Fibroblast of the aortic adventitia (primary cell): ENCODE data around the gene THTPA. TPM values are rescaled to one million over a fixed set of nuclear protein-coding genes. Genes with fewer than 3 reads are reported as not detected.
"Not testable (repeated sequence)": the region's sequence is repeated elsewhere in the genome, so short reads cannot be mapped to it uniquely, and the experiment has no call there.

Experiments used
- DNase-seq: peaks from one replicate; pipeline ENCODE4 v3.0.0-alpha.2; 2010; ENCODE audit warnings: low read depth
- H3K4me3 ChIP-seq: 2 replicates; pipeline ENCODE4 v1.5.1; 2011; ENCODE audit warnings: low read depth, mild to moderate bottlenecking, control low read depth, low read length, moderate library complexity
- total RNA-seq: library from RNA; depleted of rRNA; stranded (reverse); fragments of >200 nt; gene quantifications from 2 replicates; pipeline ENCODE4 v1.2.3, GENCODE V29; 2012; ENCODE audit warnings: low replicate concordance
- TF ChIP-seq, protein P1 (sequence below): IDR thresholded peaks from 2 replicates; pipeline ENCODE4 v1.5.1; 2011; ENCODE audit warnings: mild to moderate bottlenecking, low read length, control low read depth, inconsistent platforms; ENCODE audit not compliant: insufficient read depth

The THTPA gene
- total RNA-seq, 1 donor, result 22.3 TPM

DNA sequence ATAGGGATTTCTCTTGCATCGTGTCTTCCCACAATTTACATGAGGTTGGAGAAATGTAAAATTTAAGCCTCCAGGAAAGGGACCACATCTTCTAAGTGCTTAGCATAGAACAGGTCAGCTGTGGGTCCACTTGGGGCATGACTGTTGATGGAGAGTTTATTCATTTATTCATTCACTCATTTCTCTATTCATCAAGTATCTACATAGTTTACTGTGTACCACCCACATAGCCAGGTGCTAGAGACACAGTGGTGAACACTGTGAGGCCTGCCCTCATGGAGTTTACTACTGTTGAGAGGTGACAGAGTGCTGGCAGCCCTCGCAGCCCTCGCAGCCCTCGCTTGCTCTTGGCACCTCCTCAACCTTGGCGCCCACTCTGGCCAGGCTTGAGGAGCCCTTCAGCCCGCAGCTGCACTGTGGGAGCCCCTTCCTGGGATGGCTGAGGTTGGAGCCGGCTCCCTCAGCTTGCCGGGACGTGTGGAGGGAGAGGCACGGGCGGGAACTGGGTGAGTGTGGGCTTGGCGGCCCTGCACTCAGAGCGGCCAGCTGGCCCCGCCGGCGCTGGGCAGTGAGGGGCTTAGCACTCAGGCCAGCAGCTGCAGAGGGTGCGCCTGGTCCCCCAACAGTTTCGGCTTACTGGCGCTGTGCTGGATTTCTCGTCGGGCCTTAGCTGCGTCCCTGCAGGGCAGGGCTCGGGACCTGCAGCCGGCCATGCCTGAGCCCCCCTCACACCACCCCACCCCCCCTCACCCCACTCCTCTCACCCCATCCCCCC is 24.3 kb downstream of the THTPA start:
- no peak for DNase-seq
- TF ChIP-seq, protein P1, sequence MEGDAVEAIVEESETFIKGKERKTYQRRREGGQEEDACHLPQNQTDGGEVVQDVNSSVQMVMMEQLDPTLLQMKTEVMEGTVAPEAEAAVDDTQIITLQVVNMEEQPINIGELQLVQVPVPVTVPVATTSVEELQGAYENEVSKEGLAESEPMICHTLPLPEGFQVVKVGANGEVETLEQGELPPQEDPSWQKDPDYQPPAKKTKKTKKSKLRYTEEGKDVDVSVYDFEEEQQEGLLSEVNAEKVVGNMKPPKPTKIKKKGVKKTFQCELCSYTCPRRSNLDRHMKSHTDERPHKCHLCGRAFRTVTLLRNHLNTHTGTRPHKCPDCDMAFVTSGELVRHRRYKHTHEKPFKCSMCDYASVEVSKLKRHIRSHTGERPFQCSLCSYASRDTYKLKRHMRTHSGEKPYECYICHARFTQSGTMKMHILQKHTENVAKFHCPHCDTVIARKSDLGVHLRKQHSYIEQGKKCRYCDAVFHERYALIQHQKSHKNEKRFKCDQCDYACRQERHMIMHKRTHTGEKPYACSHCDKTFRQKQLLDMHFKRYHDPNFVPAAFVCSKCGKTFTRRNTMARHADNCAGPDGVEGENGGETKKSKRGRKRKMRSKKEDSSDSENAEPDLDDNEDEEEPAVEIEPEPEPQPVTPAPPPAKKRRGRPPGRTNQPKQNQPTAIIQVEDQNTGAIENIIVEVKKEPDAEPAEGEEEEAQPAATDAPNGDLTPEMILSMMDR, result no peak
- no peak overlapping the region for H3K4me3 ChIP-seq

DNA sequence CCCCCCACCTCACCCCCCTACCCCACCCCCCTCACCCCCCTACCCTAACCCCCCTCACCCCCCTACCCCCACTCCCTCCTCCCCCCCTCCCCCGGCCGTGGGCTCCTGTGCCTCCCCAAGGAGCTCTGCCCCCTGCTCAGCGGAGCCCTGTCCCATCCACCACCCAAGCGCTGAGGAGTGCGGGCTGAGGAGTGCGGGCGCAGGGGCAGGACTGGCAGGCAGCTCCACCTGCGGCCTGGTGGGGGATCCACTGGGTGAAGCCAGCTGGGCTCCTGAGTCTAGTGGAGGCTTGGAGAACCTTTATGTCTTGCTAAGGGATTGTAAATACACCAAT is 24.8 kb downstream of the THTPA start:
- TF ChIP-seq, protein P1, result no peak
- DNase-seq, result no peak
- no peak overlapping the region for H3K4me3 ChIP-seq

DNA sequence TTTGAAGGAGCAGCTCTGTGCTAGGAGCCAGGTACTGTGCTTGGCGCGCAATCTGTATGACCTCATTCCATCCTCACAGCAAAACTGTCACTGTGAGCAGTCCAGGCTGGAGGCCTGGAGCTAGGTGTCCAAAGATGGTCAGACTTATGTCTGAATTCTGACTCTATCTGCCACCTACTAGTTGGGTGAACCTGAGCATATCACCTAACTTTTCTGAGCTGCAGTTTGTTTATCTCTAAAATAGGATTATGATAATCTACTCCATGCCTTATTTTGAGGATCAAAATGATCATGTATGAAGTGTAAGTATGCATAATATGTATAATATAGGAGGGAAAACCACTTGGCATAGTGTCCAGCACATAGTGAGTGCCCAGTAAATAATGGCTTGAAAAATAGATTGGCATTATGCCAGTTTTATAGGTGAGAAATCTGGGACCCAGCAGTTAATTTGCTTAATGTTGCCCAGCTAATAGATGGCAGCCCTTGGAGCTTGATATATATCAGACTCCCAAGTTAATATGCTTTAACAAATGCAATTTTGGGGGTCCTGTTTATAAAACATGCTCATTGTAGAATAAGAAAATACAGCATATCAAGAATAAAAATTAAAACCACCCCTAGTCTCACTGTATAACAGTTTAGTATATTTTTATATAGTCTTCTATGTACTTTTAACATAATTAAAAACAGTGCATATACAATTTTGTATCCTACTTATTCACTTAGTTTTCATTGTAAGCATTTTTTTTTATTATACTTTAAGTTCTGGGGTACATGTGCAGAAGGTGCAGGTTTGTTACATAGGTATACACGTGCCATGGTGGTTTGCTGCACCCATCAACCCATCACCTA is 27.1 kb downstream of the THTPA start:
- TF ChIP-seq, protein P1, result no peak
- no peak for DNase-seq
- no peak overlapping the region for H3K4me3 ChIP-seq

DNA sequence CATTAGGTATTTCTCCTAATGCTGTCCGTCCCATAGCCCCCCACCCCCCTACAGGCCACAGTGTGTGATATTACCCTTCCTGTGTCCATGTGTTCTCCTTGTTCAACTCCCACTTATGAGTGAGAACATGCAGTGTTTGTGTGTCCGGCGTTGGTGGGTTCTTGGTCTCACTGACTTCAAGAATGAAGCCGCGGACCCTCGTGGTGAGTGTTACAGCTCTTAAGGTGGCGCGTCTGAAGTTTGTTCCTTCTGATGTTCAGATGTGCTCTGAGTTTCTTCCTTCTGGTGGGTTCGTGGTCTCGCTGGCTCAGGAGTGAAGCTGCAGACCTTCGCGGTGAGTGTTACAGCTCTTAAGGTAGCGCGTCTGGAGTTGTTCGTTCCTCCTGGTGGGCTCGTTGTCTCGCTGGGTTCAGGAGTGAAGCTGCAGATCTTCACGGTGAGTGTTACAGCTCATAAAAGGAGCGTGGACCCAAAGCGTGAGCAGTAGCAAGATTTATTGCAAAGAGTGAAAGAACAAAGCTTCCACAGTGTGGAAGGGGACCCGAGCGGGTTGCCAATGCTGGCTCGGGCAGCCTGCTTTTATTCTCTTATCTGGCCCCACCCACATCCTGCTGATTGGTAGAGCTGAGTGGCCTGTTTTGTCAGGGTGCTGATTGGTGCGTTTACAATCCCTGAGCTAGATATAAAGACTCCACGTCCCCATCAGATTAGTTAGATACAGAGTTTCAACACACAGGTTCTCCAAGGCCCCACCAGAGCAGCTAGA is 27.9 kb downstream of the THTPA start:
- DNase-seq, H3K4me3 ChIP-seq: not testable (repeated sequence)

DNA sequence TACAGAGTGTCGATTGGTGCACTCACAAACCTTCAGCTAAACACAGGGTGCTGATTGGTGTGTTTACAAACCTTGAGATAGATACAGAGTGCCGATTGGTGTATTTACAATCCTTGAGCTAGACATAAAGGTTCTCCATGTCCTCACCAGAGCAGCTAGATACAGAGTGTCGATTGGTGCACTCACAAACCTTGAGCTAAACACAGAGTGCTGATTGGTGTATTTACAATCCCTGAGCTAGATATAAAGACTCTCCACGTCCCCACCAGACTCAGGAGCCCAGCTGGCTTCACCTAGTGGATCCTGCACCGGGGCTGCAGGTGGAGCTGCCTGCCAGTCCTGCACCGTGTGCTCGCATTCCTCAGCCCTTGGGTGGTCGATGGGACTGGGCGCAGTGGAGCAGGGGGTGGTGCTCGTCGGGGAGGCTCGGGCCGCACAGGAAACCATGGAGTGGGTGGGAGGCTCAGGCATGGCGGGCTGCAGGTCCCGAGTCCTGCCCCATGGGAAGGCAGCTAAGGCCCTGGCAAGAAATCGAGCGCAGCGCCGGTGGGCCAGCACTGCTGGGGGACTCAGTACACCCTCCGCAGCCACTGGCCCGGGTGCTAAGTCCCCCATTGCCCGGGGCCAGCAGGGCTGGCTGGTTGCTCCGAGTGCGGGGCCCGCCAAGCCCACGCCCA is 28.6 kb downstream of the THTPA start:
- not testable (repeated sequence) for DNase-seq, H3K4me3 ChIP-seq

DNA sequence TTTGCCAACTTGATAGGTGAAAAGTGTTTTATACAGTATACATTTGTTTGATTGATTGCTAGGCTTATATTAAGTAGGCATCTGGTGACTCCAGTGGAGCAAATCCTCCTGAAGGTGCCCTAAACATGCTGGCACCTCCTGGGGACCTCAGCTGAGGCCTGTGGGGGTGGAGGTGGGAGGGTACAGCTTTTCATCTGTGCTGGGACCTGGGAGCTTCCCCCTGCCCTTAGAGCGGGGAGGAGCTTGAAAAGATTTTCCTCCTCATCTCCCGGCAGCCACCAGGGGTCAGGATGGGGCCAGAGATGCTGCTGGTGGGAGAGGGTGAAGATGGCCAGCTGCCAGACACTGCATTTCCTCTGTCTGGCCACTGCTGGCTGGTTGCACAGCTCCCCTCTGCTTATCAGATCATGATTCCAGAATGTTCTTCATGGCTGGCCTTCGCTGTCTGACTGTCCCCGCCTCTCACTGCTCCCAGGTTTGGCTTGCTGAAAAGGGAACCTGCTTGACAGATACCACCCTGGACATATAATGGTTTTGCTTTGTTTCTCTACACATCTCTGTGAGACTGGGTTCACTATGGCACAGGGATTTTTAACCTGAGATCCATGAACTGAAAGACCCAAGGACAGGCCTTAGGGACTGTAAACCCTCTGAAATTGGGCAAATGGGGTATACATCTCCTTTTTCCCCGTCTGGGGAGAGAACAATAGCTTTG is 33.0 kb downstream of the THTPA start:
- TF ChIP-seq, protein P1, result peak; percentile 66
- no peak overlapping the region for H3K4me3 ChIP-seq
- DNase-seq, result peak; percentile 80

DNA sequence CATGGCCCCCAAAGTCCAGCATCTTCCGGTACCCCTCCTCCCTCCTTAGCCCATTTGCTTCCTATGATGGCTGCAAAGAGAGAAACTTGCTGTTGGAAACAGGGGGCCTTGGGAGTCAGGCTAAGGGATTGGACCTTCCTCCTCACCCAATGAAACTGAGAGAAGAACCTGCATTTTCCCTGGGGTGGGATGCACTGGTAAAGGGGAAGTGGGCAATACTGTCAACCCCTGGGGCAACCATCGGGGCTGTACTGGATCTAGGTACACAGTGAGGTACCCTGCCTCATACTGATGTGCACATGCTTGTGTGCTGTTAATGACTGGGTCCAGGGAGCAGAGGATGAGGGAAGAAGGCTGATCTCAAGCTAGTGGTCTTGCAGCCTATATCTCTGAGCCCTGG is 33.5 kb downstream of the THTPA start:
- DNase-seq, result no peak
- TF ChIP-seq, protein P1, result no peak
- no peak overlapping the region for H3K4me3 ChIP-seq
